HUES64 (cell line): ENCODE data around the gene KLRC3.
"Not testable (repeated sequence)": the region's sequence is repeated elsewhere in the genome, so short reads cannot be mapped to it uniquely, and the experiment has no call there.

Source experiments
- H3K27ac ChIP-seq: 2 replicates; pipeline ENCODE4 v1.7.0; 2013; ENCODE audit warnings: low read depth, low read length, inconsistent platforms
- H3K27me3 ChIP-seq: 2 replicates; pipeline ENCODE4 v1.6.1; 2013; ENCODE audit warnings: mild to moderate bottlenecking, low read length; ENCODE audit not compliant: insufficient read depth
- H3K36me3 ChIP-seq: 2 replicates; pipeline ENCODE4 v1.6.1; 2013; ENCODE audit warnings: mild to moderate bottlenecking, low read length; ENCODE audit not compliant: insufficient read depth
- H3K4me1 ChIP-seq: 2 replicates; pipeline ENCODE4 v1.6.1; 2013; ENCODE audit warnings: mild to moderate bottlenecking, low read length, moderate library complexity; ENCODE audit not compliant: insufficient read depth
- H3K4me3 ChIP-seq: 2 replicates; pipeline ENCODE4 v1.5.1; 2013; ENCODE audit warnings: mild to moderate bottlenecking, low read length, moderate library complexity
- H3K9ac ChIP-seq: 2 replicates; pipeline ENCODE4 v1.6.1; 2013; ENCODE audit warnings: mild to moderate bottlenecking, low read depth, low read length
- H3K9me3 ChIP-seq: 2 replicates; pipeline ENCODE4 v1.6.1; 2013; ENCODE audit warnings: low read depth, low read length; ENCODE audit not compliant: insufficient read depth
- WGBS: fragments of 150-250, 120-280 bp; methylation state at CpG from one replicate; pipeline ENCODE4 v1.1.7; 2013; ENCODE audit warnings: missing lambda C conversion rate; 5-methylcytosine and 5-hydroxymethylcytosine counted together

Gene KLRC3

DNA sequence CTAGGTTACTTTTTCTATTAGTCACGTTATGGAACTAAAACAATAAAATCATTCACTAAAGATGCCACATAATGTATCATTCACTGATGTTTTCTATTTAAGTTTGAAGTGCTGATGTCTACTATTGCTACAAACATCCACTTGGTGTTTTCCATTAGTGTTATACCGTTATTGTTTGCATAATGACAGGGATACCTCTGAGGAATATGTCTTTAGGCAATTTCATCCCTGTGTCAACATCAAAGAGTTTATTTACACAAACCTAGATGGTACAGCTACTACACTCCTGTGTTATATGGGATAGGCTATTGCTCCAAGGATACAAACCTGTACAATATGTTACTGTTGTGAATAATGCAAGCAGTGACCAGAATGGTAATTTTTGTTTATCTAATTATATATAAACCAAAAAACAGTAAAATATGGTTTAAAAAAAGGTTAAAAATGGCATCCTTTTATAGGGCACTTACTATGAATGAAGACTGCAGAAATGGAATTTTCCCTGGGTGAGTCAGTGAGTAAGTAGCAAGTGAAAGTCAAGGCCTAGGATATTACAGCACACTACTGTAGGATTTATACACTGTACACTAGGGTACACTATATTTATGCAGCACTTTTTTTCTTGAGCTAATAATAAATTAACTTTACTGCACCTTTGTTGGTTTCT lies 19.3 kb upstream of the KLRC3 start:
- not testable (repeated sequence) for H3K4me1 ChIP-seq, H3K36me3 ChIP-seq, H3K4me3 ChIP-seq, H3K9me3 ChIP-seq, H3K27me3 ChIP-seq, H3K27ac ChIP-seq, H3K9ac ChIP-seq
- WGBS: 100% methylated on average over 1 of the region's 2 CpGs

DNA sequence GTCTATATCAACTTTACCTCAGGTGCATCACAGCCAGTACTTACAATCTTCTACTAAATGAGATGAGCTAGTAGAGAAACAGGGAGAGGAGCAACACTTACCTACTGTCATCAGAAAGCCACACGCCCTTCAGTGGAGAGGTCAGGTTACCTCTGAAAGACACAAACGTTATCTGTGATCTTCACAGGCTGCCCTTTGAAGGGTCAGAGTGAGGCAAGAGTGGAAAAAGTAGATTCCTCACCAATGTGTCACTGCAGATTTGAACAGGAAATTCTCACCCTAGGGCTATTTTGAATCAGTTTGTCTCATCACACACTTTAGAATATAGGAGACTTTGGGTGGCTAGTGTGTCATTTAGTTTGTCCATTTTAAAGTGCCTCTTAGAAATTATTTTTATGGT lies 17.2 kb upstream of the KLRC3 start:
- H3K27ac ChIP-seq, H3K9ac ChIP-seq, H3K9me3 ChIP-seq, H3K4me1 ChIP-seq, H3K4me3 ChIP-seq, H3K27me3 ChIP-seq, H3K36me3 ChIP-seq: not testable (repeated sequence)
- 0% methylated on average over 1 of the region's 2 CpGs for WGBS

DNA sequence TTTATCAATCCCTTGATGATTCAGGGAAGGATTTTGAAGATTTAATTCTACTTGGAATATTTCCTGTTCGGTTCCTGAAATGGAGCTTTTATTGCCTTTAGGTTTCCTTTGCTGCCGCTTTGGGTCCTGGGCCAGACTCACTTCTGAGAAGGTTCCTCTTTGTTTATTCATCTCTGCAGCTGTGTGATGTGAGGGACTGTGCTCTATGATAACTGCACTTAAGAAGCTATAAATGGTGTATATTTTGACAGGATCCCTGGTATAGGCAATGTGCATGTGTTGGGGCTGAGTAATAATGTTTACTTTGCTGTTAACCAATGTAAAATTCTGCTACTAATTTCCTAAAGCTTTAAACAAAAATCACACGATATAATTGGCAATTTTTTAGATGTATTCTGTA lies 15.4 kb upstream of the KLRC3 start, which contains the start of gene KLRC2:
Gene KLRC2 (minus strand): TSS at position 195 of the 400 bp plus-strand sequence. CDS start 24 bp downstream, at position 171.
- H3K4me1 ChIP-seq, H3K27ac ChIP-seq, H3K9ac ChIP-seq, H3K27me3 ChIP-seq, H3K4me3 ChIP-seq, H3K36me3 ChIP-seq, H3K9me3 ChIP-seq: not testable (repeated sequence)
- 83% methylated on average over 2 of the region's 3 CpGs for WGBS

DNA sequence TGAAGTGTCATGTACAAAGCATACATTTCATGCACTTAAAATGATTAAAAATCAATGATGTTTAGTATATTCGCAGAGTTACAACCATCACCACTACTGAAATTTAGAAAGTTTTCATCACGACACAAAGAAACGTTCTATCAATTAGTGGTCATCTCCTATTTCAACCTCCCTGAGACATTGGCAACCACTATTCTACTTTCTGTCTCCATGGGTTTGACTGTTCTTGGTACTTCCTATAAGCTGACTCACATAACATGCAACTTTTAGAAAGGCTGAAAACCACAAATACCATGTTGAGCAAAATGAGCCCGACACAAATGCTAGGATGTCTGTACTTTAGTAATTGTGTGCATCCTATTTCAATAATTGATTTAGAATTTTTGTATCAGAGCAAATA lies 10.2 kb upstream of the KLRC3 start:
- not testable (repeated sequence) for H3K9me3 ChIP-seq, H3K36me3 ChIP-seq, H3K4me1 ChIP-seq, H3K9ac ChIP-seq, H3K27ac ChIP-seq, H3K27me3 ChIP-seq, H3K4me3 ChIP-seq
- WGBS: 97% methylated on average over 3 of the region's 4 CpGs

DNA sequence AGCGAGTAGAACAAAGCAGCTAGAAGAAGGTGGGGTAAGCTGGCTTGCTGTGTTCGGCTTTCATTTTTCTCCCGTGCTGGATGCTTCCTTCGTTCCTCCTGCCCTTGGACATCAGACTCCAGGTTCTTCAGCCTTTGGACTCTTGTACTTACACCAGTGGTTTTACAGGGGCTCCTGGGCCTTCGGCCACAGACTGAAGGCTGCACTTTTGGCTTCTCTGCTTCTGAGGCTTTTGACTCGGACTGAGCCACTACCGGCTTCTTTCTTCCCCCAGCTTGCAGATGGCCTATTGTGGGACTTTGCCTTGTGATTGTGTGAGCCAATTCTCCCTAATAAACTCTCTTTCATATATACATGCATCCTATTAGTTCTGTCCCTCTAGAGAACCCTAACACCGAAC lies 5.5 kb upstream of the KLRC3 start:
- H3K9me3 ChIP-seq, H3K27me3 ChIP-seq, H3K27ac ChIP-seq, H3K4me1 ChIP-seq, H3K36me3 ChIP-seq, H3K4me3 ChIP-seq, H3K9ac ChIP-seq: not testable (repeated sequence)
- 93% methylated on average over 6 of the region's 8 CpGs for WGBS

DNA sequence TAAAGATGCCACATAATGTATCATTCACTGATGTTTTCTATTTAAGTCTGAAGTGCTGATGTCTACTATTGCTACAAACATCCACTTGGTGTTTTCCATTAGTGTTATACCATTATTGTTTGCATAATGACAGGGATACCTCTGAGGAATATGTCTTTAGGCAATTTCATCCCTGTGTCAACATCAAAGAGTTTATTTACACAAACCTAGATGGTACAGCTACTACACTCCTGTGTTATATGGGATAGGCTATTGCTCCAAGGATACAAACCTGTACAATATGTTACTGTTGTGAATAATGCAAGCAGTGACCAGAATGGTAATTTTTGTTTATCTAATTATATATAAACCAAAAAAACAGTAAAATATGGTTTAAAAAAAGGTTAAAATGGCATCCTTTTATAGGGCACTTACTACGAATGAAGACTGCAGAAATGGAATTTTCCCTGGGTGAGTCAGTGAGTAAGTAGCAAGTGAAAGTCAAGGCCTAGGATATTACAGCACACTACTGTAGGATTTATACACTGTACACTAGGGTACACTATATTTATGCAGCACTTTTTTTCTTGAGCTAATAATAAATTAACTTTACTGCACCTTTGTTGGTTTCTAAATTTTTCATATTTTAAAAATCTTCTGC lies 4.0 kb upstream of the KLRC3 start:
- WGBS: no CpG with 5 or more reads among the region's 1 CpG
- not testable (repeated sequence) for H3K27ac ChIP-seq, H3K9me3 ChIP-seq, H3K4me3 ChIP-seq, H3K27me3 ChIP-seq, H3K9ac ChIP-seq, H3K4me1 ChIP-seq, H3K36me3 ChIP-seq

DNA sequence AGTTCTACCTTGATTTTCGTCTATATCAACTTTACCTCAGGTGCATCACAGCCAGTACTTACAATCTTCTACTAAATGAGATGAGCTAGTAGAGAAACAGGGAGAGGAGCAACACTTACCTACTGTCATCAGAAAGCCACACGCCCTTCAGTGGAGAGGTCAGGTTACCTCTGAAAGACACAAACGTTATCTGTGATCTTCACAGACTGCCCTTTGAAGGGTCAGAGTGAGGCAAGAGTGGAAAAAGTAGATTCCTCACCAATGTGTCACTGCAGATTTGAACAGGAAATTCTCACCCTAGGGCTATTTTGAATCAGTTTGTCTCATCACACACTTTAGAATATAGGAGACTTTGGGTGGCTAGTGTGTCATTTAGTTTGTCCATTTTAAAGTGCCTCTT lies 1.8 kb upstream of the KLRC3 start:
- not testable (repeated sequence) for H3K4me1 ChIP-seq, H3K27me3 ChIP-seq, H3K27ac ChIP-seq, H3K4me3 ChIP-seq, H3K9me3 ChIP-seq, H3K36me3 ChIP-seq, H3K9ac ChIP-seq
- 14% methylated on average over 1 of the region's 3 CpGs for WGBS

DNA sequence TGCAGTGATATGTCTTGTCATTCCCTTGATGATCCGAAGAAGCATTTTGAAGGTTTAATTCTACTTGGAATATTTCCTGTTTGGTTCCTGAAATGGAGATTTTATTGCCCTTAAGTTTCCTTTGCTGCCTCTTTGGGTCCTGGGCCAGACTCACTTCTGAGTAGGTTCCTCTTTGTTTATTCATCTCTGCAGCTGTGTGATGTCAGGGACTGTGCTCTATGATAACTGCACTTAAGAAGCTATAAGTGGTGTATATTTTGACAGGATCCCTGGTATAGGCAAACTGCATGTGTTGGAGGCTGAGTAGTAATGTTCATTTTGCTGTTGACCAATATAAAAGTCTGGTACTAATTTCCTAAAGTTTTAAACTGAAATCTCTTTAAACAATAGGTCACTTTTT lies 11.0 kb downstream of the KLRC3 start, which contains the start of gene KLRC4:
Gene KLRC4 (minus strand): TSS at position 366 of the 400 bp plus-strand sequence. CDS start 182 bp downstream, at position 184.
- Histone ChIP-seq H3K4me3 (no peak within 1 kb of the TSS), H3K27me3 (no peaks in the 10 kb centered on the region), H3K4me1 (peaks cover 9% of the 10 kb centered on the region), H3K36me3 (no peaks in the 10 kb centered on the region), H3K27ac (no peak within 1 kb of the TSS), H3K9me3 (no peaks in the 10 kb centered on the region), H3K9ac (no peak within 1 kb of the TSS)
- WGBS: 0% methylated on average over 1 of the region's 1 CpG

DNA sequence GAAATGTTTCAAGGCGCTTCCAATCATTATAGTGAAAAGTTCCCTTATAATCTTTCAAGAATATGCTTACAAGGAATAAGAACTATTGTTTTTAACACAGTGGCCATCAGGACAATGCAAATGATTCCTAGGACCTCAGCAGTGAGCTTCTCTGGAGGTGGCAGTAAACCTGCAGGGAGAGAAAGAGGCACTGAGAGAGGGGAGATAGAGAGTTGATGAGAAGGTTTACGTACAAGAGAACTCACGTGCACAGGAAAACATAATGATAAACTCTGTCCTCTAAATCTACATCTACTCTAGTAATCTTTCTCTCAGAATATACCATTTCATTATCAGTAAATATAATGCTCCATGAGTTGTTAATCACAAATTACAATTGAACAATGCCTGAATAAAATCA lies 11.6 kb downstream of the KLRC3 start:
- no peak overlapping the region for H3K4me3 ChIP-seq
- H3K27me3 ChIP-seq: no peaks in the 10 kb centered on the region
- WGBS: 55% methylated on average over 2 of the region's 3 CpGs
- no peaks in the 10 kb centered on the region for H3K9me3 ChIP-seq
- H3K36me3 ChIP-seq: no peaks in the 10 kb centered on the region
- no peak overlapping the region for H3K9ac ChIP-seq
- peaks cover 9% of the 10 kb centered on the region for H3K4me1 ChIP-seq
- no peak overlapping the region for H3K27ac ChIP-seq

DNA sequence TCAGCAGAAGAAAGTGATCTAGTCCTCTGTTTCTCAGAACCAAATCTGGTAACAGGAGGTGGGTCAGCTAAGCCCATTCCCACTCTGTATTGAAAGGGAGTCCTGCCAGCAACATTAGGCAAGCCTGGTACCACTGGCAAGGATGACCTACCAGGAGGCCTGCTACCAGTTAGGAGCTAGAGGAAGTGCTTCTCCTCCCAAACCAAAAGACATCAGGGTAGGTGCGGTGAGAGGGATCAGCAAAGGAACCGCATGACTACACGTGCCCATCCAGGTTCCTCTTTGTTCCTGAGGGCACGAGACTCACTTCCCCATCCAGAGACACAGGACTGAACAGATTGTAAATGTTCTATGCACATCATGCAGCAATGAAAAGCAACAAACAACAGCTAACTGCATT lies 13.7 kb downstream of the KLRC3 start:
- WGBS: 88% methylated on average over 4 of the region's 4 CpGs
- H3K9ac ChIP-seq: no peak overlapping the region

DNA sequence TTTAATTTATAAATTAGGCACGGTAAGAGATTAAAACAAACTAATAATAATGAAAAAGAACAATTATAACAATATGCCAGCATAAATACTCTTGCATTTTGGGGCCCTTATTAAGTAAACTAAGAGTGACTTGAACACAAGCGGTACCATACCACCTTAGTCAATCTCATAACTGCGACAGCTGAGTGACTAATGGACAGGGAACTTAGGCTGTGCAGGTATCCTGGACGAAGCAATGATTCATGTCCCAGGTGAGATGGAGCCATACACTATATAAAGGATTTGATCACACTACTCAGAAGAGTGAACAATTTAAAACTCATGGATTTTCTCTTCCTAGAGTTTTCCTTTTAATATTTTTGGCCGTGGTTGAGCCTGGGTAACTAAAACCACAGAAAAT lies 15.1 kb downstream of the KLRC3 start:
- 93% methylated on average over 3 of the region's 5 CpGs for WGBS
- Histone ChIP-seq H3K4me3 (no peak overlapping the region), H3K27ac (no peak overlapping the region), H3K27me3 (no peaks in the 10 kb centered on the region), H3K9ac (no peak overlapping the region), H3K9me3 (no peaks in the 10 kb centered on the region), H3K4me1 (no peaks in the 10 kb centered on the region), H3K36me3 (no peaks in the 10 kb centered on the region)

More for the DNA sequence above, 13.7 kb downstream of the KLRC3 start:
- Histone ChIP-seq H3K36me3 (no peaks in the 10 kb centered on the region), H3K27ac (no peak overlapping the region), H3K4me1 (peaks cover 8% of the 10 kb centered on the region), H3K4me3 (no peak overlapping the region), H3K9me3 (no peaks in the 10 kb centered on the region), H3K27me3 (no peaks in the 10 kb centered on the region)

DNA sequence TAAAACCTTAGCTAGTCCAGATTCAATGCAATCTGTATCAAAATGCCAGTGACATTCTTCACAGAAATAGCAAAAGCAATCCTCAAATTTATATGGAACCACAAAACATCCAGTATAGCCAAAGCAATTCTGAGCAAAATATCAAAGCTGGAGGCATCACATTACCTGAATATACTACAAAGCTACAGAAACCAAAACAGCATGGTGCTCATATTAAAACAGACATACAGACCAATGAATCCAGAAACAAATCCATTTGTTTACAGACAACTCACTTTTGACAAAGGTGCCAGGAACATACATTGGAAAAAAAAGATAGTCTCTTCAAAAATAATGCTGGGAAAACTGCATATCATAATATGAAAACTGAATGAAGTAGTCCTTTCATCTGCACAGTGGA lies 15.6 kb downstream of the KLRC3 start:
- no peak overlapping the region for H3K9ac ChIP-seq
- H3K9me3 ChIP-seq: no peaks in the 10 kb centered on the region
- H3K36me3 ChIP-seq: no peaks in the 10 kb centered on the region
- H3K27me3 ChIP-seq: no peaks in the 10 kb centered on the region
- no peak overlapping the region for H3K27ac ChIP-seq
- H3K4me3 ChIP-seq: no peak overlapping the region
- H3K4me1 ChIP-seq: no peaks in the 10 kb centered on the region
